ENCODE results near the gene WDR12. TPM values are rescaled to one million over a fixed set of nuclear protein-coding genes. Genes with fewer than 3 reads are reported as not detected.

The WDR12 gene
- total and polyA plus RNA-seq, 9 of the 15 experiments (the other 6 are each of a cell fraction or from before 2014, with no cell fraction given), result 109 to 554 (median 174) TPM

- TF ChIP-seq, protein P1, sequence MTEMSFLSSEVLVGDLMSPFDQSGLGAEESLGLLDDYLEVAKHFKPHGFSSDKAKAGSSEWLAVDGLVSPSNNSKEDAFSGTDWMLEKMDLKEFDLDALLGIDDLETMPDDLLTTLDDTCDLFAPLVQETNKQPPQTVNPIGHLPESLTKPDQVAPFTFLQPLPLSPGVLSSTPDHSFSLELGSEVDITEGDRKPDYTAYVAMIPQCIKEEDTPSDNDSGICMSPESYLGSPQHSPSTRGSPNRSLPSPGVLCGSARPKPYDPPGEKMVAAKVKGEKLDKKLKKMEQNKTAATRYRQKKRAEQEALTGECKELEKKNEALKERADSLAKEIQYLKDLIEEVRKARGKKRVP (CRISPR knock-in tag; IDR thresholded peaks at IDR 0.05), result no peak
- TF ChIP-seq FOSL1 (tag; conservative IDR thresholded peaks at IDR 0.05) (0 out of 2 replicates have a peak, but pooled peaks have one; percentile 16), CBFA2T2 (conservative IDR thresholded peaks at IDR 0.05) (no peak), ARNT (IDR thresholded peaks at IDR 0.05) (no peak), ZNF431 (CRISPR knock-in tag; IDR thresholded peaks at IDR 0.05) (no peak), TBP (optimal IDR thresholded peaks at IDR 0.05; ENCODE audit: low read depth, low read length) (peak; percentile 14), MAFG (tag; conservative IDR thresholded peaks at IDR 0.05) (no peak), NR2C2 (CRISPR knock-in tag; IDR thresholded peaks at IDR 0.05) (no peak), NR2C2 (tag; IDR thresholded peaks at IDR 0.05) (no peak), SIN3B (IDR thresholded peaks at IDR 0.05; ENCODE audit: low read depth) (no peak), POLR2AphosphoS5 (IDR thresholded peaks at IDR 0.05; ENCODE audit: control insufficient read depth, insufficient read depth, low read depth, low read length) (no peak), SETDB1 (IDR thresholded peaks at IDR 0.05; ENCODE audit: low read length) (no peak), STAT5B (CRISPR knock-in tag; IDR thresholded peaks at IDR 0.05) (no peak), ZNF316 (IDR thresholded peaks at IDR 0.05) (no peak), EP300 (IDR thresholded peaks at IDR 0.05; ENCODE audit: low read length) (no peak), HDAC2 (IDR thresholded peaks at IDR 0.05) (0 out of 2 replicates have a peak, but pooled peaks have one; percentile 35), MBD1 (CRISPR knock-in tag; IDR thresholded peaks at IDR 0.05) (no peak), HDGF (IDR thresholded peaks at IDR 0.05) (no peak), ELK1 (CRISPR knock-in tag; IDR thresholded peaks at IDR 0.05) (no peak), SLC30A9 (CRISPR knock-in tag; IDR thresholded peaks at IDR 0.05) (no peak), HNRNPL (IDR thresholded peaks at IDR 0.05; ENCODE audit: low read depth, low read length) (no peak)
- TF ChIP-seq, protein P2, sequence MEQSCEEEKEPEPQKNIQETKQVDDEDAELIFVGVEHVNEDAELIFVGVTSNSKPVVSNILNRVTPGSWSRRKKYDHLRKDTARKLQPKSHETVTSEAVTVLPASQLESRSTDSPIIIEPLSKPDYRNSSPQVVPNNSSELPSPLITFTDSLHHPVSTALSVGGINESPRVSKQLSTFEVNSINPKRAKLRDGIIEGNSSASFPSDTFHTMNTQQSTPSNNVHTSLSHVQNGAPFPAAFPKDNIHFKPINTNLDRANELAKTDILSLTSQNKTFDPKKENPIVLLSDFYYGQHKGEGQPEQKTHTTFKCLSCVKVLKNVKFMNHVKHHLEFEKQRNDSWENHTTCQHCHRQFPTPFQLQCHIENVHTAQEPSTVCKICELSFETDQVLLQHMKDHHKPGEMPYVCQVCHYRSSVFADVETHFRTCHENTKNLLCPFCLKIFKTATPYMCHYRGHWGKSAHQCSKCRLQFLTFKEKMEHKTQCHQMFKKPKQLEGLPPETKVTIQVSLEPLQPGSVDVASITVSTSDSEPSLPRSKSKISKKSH (CRISPR knock-in tag; IDR thresholded peaks at IDR 0.05), result no peak
- TF ChIP-seq, protein P3, sequence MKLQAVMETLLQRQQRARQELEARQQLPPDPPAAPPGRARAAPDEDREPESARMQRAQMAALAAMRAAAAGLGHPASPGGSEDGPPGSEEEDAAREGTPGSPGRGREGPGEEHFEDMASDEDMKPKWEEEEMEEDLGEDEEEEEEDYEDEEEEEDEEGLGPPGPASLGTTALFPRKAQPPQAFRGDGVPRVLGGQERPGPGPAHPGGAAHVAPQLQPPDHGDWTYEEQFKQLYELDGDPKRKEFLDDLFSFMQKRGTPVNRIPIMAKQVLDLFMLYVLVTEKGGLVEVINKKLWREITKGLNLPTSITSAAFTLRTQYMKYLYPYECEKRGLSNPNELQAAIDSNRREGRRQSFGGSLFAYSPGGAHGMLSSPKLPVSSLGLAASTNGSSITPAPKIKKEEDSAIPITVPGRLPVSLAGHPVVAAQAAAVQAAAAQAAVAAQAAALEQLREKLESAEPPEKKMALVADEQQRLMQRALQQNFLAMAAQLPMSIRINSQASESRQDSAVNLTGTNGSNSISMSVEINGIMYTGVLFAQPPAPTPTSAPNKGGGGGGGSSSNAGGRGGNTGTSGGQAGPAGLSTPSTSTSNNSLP (IDR thresholded peaks at IDR 0.05; ENCODE audit: borderline replicate concordance, low read depth, low read length), result 0 out of 2 replicates have a peak, but pooled peaks have one; percentile 30
These were observed 40.8 kb downstream of the WDR12 start (continued) for GRCh38 chr2:202870431-202871299.

Measured in K562 (cell line).